C4-2B (cell line): Measurements from ENCODE around the gene TMEM92.

Source experiments
- CTCF ChIP-seq: fragments of 450-650 bp; conservative IDR thresholded peaks from 2 replicates; pipeline ENCODE4 v1.5.1; 2017; ENCODE audit warnings: mild to moderate bottlenecking
- ZFX ChIP-seq: fragments of 450-650 bp; IDR thresholded peaks from 2 replicates; pipeline ENCODE4 v1.6.1; 2017

- TF ChIP-seq CTCF: no peak
- TF ChIP-seq ZFX: no peak
Observed at GRCh38 chr17:50240851-50241250, 33.4 kb upstream of the TMEM92 start.
